Measurements from ENCODE around the gene KIF6.
"Not testable (repeated sequence)": the region's sequence is repeated elsewhere in the genome, so short reads cannot be mapped to it uniquely, and the experiment has no call there.

Gene KIF6

GRCh38 chr6:39496915-39497314 lies 228.3 kb downstream of the KIF6 start:
- no peak for DNase-seq (ENCODE audit: low read depth, low spot score)
- TF ChIP-seq FOXP2 (optimal IDR thresholded peaks at IDR 0.05; ENCODE audit: control extremely low read depth, extremely low read length, insufficient read depth) (no peak), EZH2 (IDR thresholded peaks at IDR 0.05) (no peak), POLR2AphosphoS5 (IDR thresholded peaks at IDR 0.05; ENCODE audit: borderline replicate concordance, low read depth, low read length) (no peak)
- H3K27ac ChIP-seq, result no peak overlapping the region
- no peaks in the 10 kb centered on the region for H3K9me3 ChIP-seq (ENCODE audit: low read depth, low read length)
- H3K36me3 ChIP-seq (ENCODE audit: insufficient read depth, low read length), result no peaks in the 10 kb centered on the region
- H3K4me3 ChIP-seq, result no peak overlapping the region
- H3K9ac ChIP-seq (ENCODE audit: insufficient read length), result no peak overlapping the region

- H3K9ac ChIP-seq (ENCODE audit: insufficient read length), result no peak overlapping the region
- H3K4me3 ChIP-seq, result no peak overlapping the region
- TF ChIP-seq POLR2AphosphoS5 (IDR thresholded peaks at IDR 0.05; ENCODE audit: borderline replicate concordance, low read depth, low read length) (no peak), FOXP2 (optimal IDR thresholded peaks at IDR 0.05; ENCODE audit: control extremely low read depth, extremely low read length, insufficient read depth) (no peak), EZH2 (IDR thresholded peaks at IDR 0.05) (no peak)
- no peaks in the 10 kb centered on the region for H3K9me3 ChIP-seq (ENCODE audit: low read depth, low read length)
- H3K36me3 ChIP-seq (ENCODE audit: insufficient read depth, low read length), result no peaks in the 10 kb centered on the region
- no peak for DNase-seq (ENCODE audit: low read depth, low spot score)
- H3K27ac ChIP-seq, result no peak overlapping the region
Measured at GRCh38 chr6:39496456-39496855, 228.8 kb downstream of the KIF6 start.

GRCh38 chr6:39495640-39496039 lies 229.6 kb downstream of the KIF6 start:
- Histone ChIP-seq H3K9me3 (ENCODE audit: low read depth, low read length) (no peaks in the 10 kb centered on the region), H3K9ac (ENCODE audit: insufficient read length) (no peak overlapping the region), H3K4me3 (no peak overlapping the region), H3K36me3 (ENCODE audit: insufficient read depth, low read length) (no peaks in the 10 kb centered on the region), H3K27ac (no peak overlapping the region)
- TF ChIP-seq POLR2AphosphoS5 (IDR thresholded peaks at IDR 0.05; ENCODE audit: borderline replicate concordance, low read depth, low read length) (no peak), FOXP2 (optimal IDR thresholded peaks at IDR 0.05; ENCODE audit: control extremely low read depth, extremely low read length, insufficient read depth) (no peak), EZH2 (IDR thresholded peaks at IDR 0.05) (no peak)
- DNase-seq (ENCODE audit: low read depth, low spot score), result no peak

GRCh38 chr6:39494998-39495397 lies 230.2 kb downstream of the KIF6 start:
- Histone ChIP-seq H3K36me3 (ENCODE audit: insufficient read depth, low read length) (no peaks in the 10 kb centered on the region), H3K9me3 (ENCODE audit: low read depth, low read length) (no peaks in the 10 kb centered on the region), H3K4me3 (no peak overlapping the region), H3K27ac (no peak overlapping the region), H3K9ac (ENCODE audit: insufficient read length) (no peak overlapping the region)
- TF ChIP-seq FOXP2 (optimal IDR thresholded peaks at IDR 0.05; ENCODE audit: control extremely low read depth, extremely low read length, insufficient read depth), result no peak
- no peak for TF ChIP-seq POLR2AphosphoS5 (IDR thresholded peaks at IDR 0.05; ENCODE audit: borderline replicate concordance, low read depth, low read length)
- no peak for TF ChIP-seq EZH2 (IDR thresholded peaks at IDR 0.05)
- DNase-seq (ENCODE audit: low read depth, low spot score), result no peak

- no peak overlapping the region for H3K4me3 ChIP-seq
- no peak overlapping the region for H3K9ac ChIP-seq (ENCODE audit: insufficient read length)
- no peaks in the 10 kb centered on the region for H3K9me3 ChIP-seq (ENCODE audit: low read depth, low read length)
- no peak for TF ChIP-seq FOXP2 (optimal IDR thresholded peaks at IDR 0.05; ENCODE audit: control extremely low read depth, extremely low read length, insufficient read depth)
- no peak for TF ChIP-seq EZH2 (IDR thresholded peaks at IDR 0.05)
- no peak for TF ChIP-seq POLR2AphosphoS5 (IDR thresholded peaks at IDR 0.05; ENCODE audit: borderline replicate concordance, low read depth, low read length)
- no peak for DNase-seq (ENCODE audit: low read depth, low spot score)
- no peak overlapping the region for H3K27ac ChIP-seq
- H3K36me3 ChIP-seq (ENCODE audit: insufficient read depth, low read length), result no peaks in the 10 kb centered on the region
Measured at GRCh38 chr6:39493777-39494176, 231.4 kb downstream of the KIF6 start.

- Histone ChIP-seq H3K4me3 (no peak overlapping the region), H3K9me3 (ENCODE audit: low read depth, low read length) (no peaks in the 10 kb centered on the region), H3K36me3 (ENCODE audit: insufficient read depth, low read length) (no peaks in the 10 kb centered on the region), H3K27ac (no peak overlapping the region), H3K9ac (ENCODE audit: insufficient read length) (no peak overlapping the region)
- no peak for TF ChIP-seq POLR2AphosphoS5 (IDR thresholded peaks at IDR 0.05; ENCODE audit: borderline replicate concordance, low read depth, low read length)
- TF ChIP-seq EZH2 (IDR thresholded peaks at IDR 0.05), result no peak
- TF ChIP-seq FOXP2 (optimal IDR thresholded peaks at IDR 0.05; ENCODE audit: control extremely low read depth, extremely low read length, insufficient read depth), result no peak
- DNase-seq (ENCODE audit: low read depth, low spot score), result no peak
Measured at GRCh38 chr6:39493174-39493573, 232.0 kb downstream of the KIF6 start.

GRCh38 chr6:39490108-39490507 lies 235.1 kb downstream of the KIF6 start:
- TF ChIP-seq FOXP2 (optimal IDR thresholded peaks at IDR 0.05; ENCODE audit: control extremely low read depth, extremely low read length, insufficient read depth) (no peak), POLR2AphosphoS5 (IDR thresholded peaks at IDR 0.05; ENCODE audit: borderline replicate concordance, low read depth, low read length) (no peak)
- Histone ChIP-seq H3K9me3 (ENCODE audit: low read depth, low read length) (no peaks in the 10 kb centered on the region), H3K9ac (ENCODE audit: insufficient read length) (no peak overlapping the region), H3K36me3 (ENCODE audit: insufficient read depth, low read length) (no peaks in the 10 kb centered on the region), H3K27ac (no peak overlapping the region), H3K4me3 (no peak overlapping the region)
- no peak for DNase-seq (ENCODE audit: low read depth, low spot score)

- Histone ChIP-seq H3K36me3 (ENCODE audit: insufficient read depth, low read length) (no peaks in the 10 kb centered on the region), H3K27ac (no peak overlapping the region), H3K4me3 (no peak overlapping the region), H3K9ac (ENCODE audit: insufficient read length) (no peak overlapping the region), H3K9me3 (ENCODE audit: low read depth, low read length) (no peaks in the 10 kb centered on the region)
- TF ChIP-seq FOXP2 (optimal IDR thresholded peaks at IDR 0.05; ENCODE audit: control extremely low read depth, extremely low read length, insufficient read depth) (no peak), POLR2AphosphoS5 (IDR thresholded peaks at IDR 0.05; ENCODE audit: borderline replicate concordance, low read depth, low read length) (no peak), EZH2 (IDR thresholded peaks at IDR 0.05) (no peak)
- no peak for DNase-seq (ENCODE audit: low read depth, low spot score)
Measured at GRCh38 chr6:39488255-39488879, 236.8 kb downstream of the KIF6 start.

- no peak for DNase-seq (ENCODE audit: low read depth, low spot score)
- H3K9ac ChIP-seq (ENCODE audit: insufficient read length), result no peak overlapping the region
- no peak for TF ChIP-seq EZH2 (IDR thresholded peaks at IDR 0.05)
- TF ChIP-seq FOXP2 (optimal IDR thresholded peaks at IDR 0.05; ENCODE audit: control extremely low read depth, extremely low read length, insufficient read depth), result no peak
- no peak for TF ChIP-seq POLR2AphosphoS5 (IDR thresholded peaks at IDR 0.05; ENCODE audit: borderline replicate concordance, low read depth, low read length)
- no peaks in the 10 kb centered on the region for H3K36me3 ChIP-seq (ENCODE audit: insufficient read depth, low read length)
- H3K4me3 ChIP-seq, result no peak overlapping the region
- no peaks in the 10 kb centered on the region for H3K9me3 ChIP-seq (ENCODE audit: low read depth, low read length)
- H3K27ac ChIP-seq, result no peak overlapping the region
Measured at GRCh38 chr6:39484276-39484675, 240.9 kb downstream of the KIF6 start.

- not testable (repeated sequence) for H3K9ac ChIP-seq (ENCODE audit: insufficient read length); DNase-seq (ENCODE audit: low read depth, low spot score); H3K36me3 ChIP-seq (ENCODE audit: insufficient read depth, low read length); H3K4me3 ChIP-seq; H3K27ac ChIP-seq; H3K9me3 ChIP-seq (ENCODE audit: low read depth, low read length)
Measured at GRCh38 chr6:39479819-39480218, 245.4 kb downstream of the KIF6 start.
